Gastrocnemius medialis (tissue), 4 donors: Measurements from ENCODE around the gene OSBPL10. TPM values are rescaled to one million over a fixed set of nuclear protein-coding genes. Genes with fewer than 3 reads are reported as not detected.

ENCODE experiments used
- ATAC-seq, 2 donors: fragments of 150-250 bp; one replicate each; pipeline ENCODE4 v1.9.1; 2016
- DNase-seq, 2 donors: peaks; one replicate each; pipeline ENCODE4 v3.0.0-alpha.2; 2019
- H3K27ac ChIP-seq, 4 donors: fragments of 200-600 bp; sonication (generic); 1 replicate in 1 of 4; 2 replicates in 3 of 4; pipeline ENCODE4 v1.5.1; 2016 to 2018; ENCODE audit warnings: mild to moderate bottlenecking in 2 of 4, moderate library complexity in 1 of 4
- H3K27me3 ChIP-seq, 3 donors: fragments of 200-600 bp; sonication (generic) in 2 of 3; 1 replicate in 1 of 3; 2 replicates in 2 of 3; pipeline versions ENCODE4 v1.5.1 to v1.6.0; 2016 to 2019; ENCODE audit warnings: mild to moderate bottlenecking in 1 of 3, moderate library complexity in 1 of 3
- H3K36me3 ChIP-seq, 2 donors: fragments of 200-600 bp; sonication (generic) in 1 of 2; one replicate each; pipeline ENCODE4 v1.5.1; 2017 to 2018
- H3K4me1 ChIP-seq, 2 donors: fragments of 200-600 bp; sonication (generic) in 1 of 2; one replicate each; pipeline ENCODE4 v1.5.1; 2016 to 2017; ENCODE audit warnings: mild to moderate bottlenecking in 2 of 2
- H3K4me3 ChIP-seq, 4 donors: fragments of 200-600 bp; sonication (generic) in 3 of 4; 1 replicate in 1 of 4; 2 replicates in 3 of 4; pipeline ENCODE4 v1.5.1; 2016 to 2019; ENCODE audit warnings: mild to moderate bottlenecking in 2 of 4
- H3K9me3 ChIP-seq, 3 donors: fragments of 200-600 bp; sonication (generic) in 2 of 3; 1 replicate in 1 of 3; 2 replicates in 2 of 3; pipeline ENCODE4 v1.5.1; 2016 to 2019
- CTCF ChIP-seq, 5 experiments: fragments of 450-650 bp in 3 of 5; fragments of 200-600 bp in 2 of 5; sonication (generic) in 2 of 5; IDR thresholded peaks in 4 of 5; conservative IDR thresholded peaks in 1 of 5; 1 replicate in 4 of 5; 2 replicates in 1 of 5; pipeline ENCODE4 v1.5.1; 2016 to 2019; ENCODE audit warnings: antibody characterized with exemption in 5 of 5, mild to moderate bottlenecking in 3 of 5, moderate library complexity in 3 of 5
- POLR2A ChIP-seq, 2 donors: fragments of 450-650 bp; IDR thresholded peaks; one replicate each; pipeline ENCODE4 v1.6.1; 2017; ENCODE audit warnings: antibody characterized with exemption in 2 of 2, mild to moderate bottlenecking in 2 of 2, moderate library complexity in 2 of 2
- in situ Hi-C, 4 donors: fragments of 200-750 bp; cut with MboI; loops; one replicate each; pipeline versions ENCODE4 v1.15.0 to v1.8.0; 2017; ENCODE audit warnings: low sequenced_read_pairs in 4 of 4
- intact Hi-C: fragments of 100-400 bp; cut with DNase I; formaldehyde crosslinking; loops from one replicate; pipeline ENCODE4 v1.15.1; 2023; ENCODE audit warnings: low total_unique reads
- total RNA-seq, 4 donors: library from RNA; depleted of rRNA; stranded (reverse); fragments of >200 nt; gene quantifications; one replicate each; pipeline versions ENCODE4 v1.1.0 to v1.2.3, GENCODE V29; 2016

Gene OSBPL10
- total RNA-seq, 4 donors from 2014 or later: 1.4 to 7.0 (median 3.8) TPM

GRCh38 chr3:31653464-31653863 lies 327.6 kb downstream of the OSBPL10 start:
- in situ Hi-C loops (no loop called here), intact Hi-C loops (no loop called here)
- H3K4me3 ChIP-seq: no peak overlapping the region
- ATAC-seq: no peak
- no peak for TF ChIP-seq POLR2A (IDR thresholded peaks at IDR 0.05)
- TF ChIP-seq CTCF (IDR thresholded peaks at IDR 0.05 in 4 of 5, conservative IDR thresholded peaks at IDR 0.05 in 1 of 5): no peak
- peaks cover 0 to 11% (median 11%) of the 10 kb centered on the region in 3 donors for H3K9me3 ChIP-seq
- no peak overlapping the region for H3K27ac ChIP-seq
- no peaks in the 10 kb centered on the region for H3K27me3 ChIP-seq
- H3K4me1 ChIP-seq: no peaks in the 10 kb centered on the region
- H3K36me3 ChIP-seq: peaks cover 0 to 3% of the 10 kb centered on the region in 2 donors
- no peak for DNase-seq

DNA sequence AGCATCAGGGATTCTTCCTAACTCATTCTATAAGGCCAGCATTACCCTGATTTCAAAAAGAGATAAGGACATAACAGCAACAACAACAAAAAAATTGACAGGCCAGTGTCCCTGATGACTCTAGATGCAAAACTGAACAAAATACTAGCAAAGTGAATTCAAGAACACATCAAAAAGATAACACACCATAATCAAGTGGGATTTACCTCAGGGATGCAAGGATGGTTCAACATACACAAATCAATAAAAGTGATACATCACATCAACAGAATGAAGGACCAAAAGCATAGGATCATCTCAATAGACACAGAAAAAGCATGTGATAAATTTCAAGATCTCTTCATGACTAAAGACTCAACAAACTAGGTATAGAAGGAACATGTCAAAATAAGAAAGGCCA lies 328.8 kb downstream of the OSBPL10 start:
- H3K27ac ChIP-seq: no peak overlapping the region
- TF ChIP-seq CTCF (IDR thresholded peaks at IDR 0.05 in 4 of 5, conservative IDR thresholded peaks at IDR 0.05 in 1 of 5) (no peak), POLR2A (IDR thresholded peaks at IDR 0.05) (no peak)
- H3K4me1 ChIP-seq: no peaks in the 10 kb centered on the region
- H3K36me3 ChIP-seq: peaks cover 0 to 3% of the 10 kb centered on the region in 2 donors
- ATAC-seq: no peak
- no peak for DNase-seq
- in situ Hi-C loops (no loop called here), intact Hi-C loops (no loop called here)
- no peaks in the 10 kb centered on the region for H3K27me3 ChIP-seq
- H3K4me3 ChIP-seq: no peak overlapping the region
- peaks cover 0 to 11% (median 11%) of the 10 kb centered on the region in 3 donors for H3K9me3 ChIP-seq

- no peak for ATAC-seq
- peaks cover 0 to 6% (median 3%) of the 10 kb centered on the region in 3 donors for H3K9me3 ChIP-seq
- no peak overlapping the region for H3K27ac ChIP-seq
- no peaks in the 10 kb centered on the region for H3K36me3 ChIP-seq
- DNase-seq: no peak
- TF ChIP-seq POLR2A (IDR thresholded peaks at IDR 0.05): no peak
- no peak for TF ChIP-seq CTCF (IDR thresholded peaks at IDR 0.05 in 4 of 5, conservative IDR thresholded peaks at IDR 0.05 in 1 of 5)
- H3K4me1 ChIP-seq: peaks cover 0 to 7% of the 10 kb centered on the region in 2 donors
- in situ Hi-C loops: no loop called here
- H3K4me3 ChIP-seq: no peak overlapping the region
- intact Hi-C loops: loop anchor here (5.0 kb wide), 1 partner anchor 96 kb away; no protein-coding TSS in a partner anchor
- no peaks in the 10 kb centered on the region for H3K27me3 ChIP-seq
Observed at GRCh38 chr3:31648286-31648968, 332.6 kb downstream of the OSBPL10 start.

- Histone ChIP-seq H3K27me3 (no peaks in the 10 kb centered on the region), H3K36me3 (no peaks in the 10 kb centered on the region), H3K4me1 (peaks cover 0 to 7% of the 10 kb centered on the region in 2 donors), H3K9me3 (peaks cover 0 to 3% (median 3%) of the 10 kb centered on the region in 3 donors), H3K27ac (peak overlapping the region; percentile 59 to 78 (median 68)), H3K4me3 (no peak overlapping the region)
- TF ChIP-seq POLR2A (IDR thresholded peaks at IDR 0.05) (no peak), CTCF (IDR thresholded peaks at IDR 0.05 in 4 of 5, conservative IDR thresholded peaks at IDR 0.05 in 1 of 5) (no peak)
- DNase-seq (peak; percentile 55 to 82), ATAC-seq (peak; percentile 95 to 97)
- intact Hi-C loops (loop anchor here (1.0 to 5.0 kb wide), 2 partner anchors 93 to 113 kb away; partner anchors contain the start of gene STT3B), in situ Hi-C loops (no loop called here)
Observed at GRCh38 chr3:31645256-31645655, 335.8 kb downstream of the OSBPL10 start.
